A549 (cell line): ENCODE measurements around the gene LINC01488. TPM values are rescaled to one million over a fixed set of nuclear protein-coding genes. Genes with fewer than 3 reads are reported as not detected.

ENCODE experiments used
- ATAC-seq, 2 experiments: fragments of 200-7000 bp in 1 of 2; fragments of >200 bp in 1 of 2; cut with Nextera tagmentation in 1 of 2; cut with Tn5 transposase in 1 of 2; 3 replicates each; pipeline versions ENCODE4 v1.8.0 to v1.9.1; 2018 to 2020; ENCODE audit warnings: mild to moderate bottlenecking in 1 of 2, moderate library complexity in 1 of 2
- CTCF ChIA-PET: fragments of 300-600 bp; sonication (Branson Sonifier 250); formaldehyde crosslinking; extraction: SDS; loops from one replicate; lab custom pipeline; 2021; ENCODE audit warnings: antibody characterized with exemption, inconsistent platforms; lab: Yijun Ruan, JAX
- POLR2A ChIA-PET: fragments of 350-600 bp; formaldehyde crosslinking; extraction: SDS; loops from one replicate; lab custom pipeline; 2021; ENCODE audit warnings: antibody characterized with exemption, inconsistent platforms; lab: Yijun Ruan, JAX
- DNase-seq, 2 experiments: peaks; one replicate each; pipeline versions ENCODE4 v3.0.0 to v3.0.0-alpha.2; 2011 to 2016; ENCODE audit warnings: low read depth in 1 of 2, low spot score in 1 of 2
- FAIRE-seq: peaks from 2 replicates; lab custom pipeline; 2011; peaks lifted over from hg19 to GRCh38; lab: Jason Lieb, UNC
- H3K27ac ChIP-seq, 2 experiments: fragments of >200 bp; sonication (Bioruptor Twin); formaldehyde crosslinking; 3 replicates each; pipeline ENCODE4 v1.5.1; 2016 to 2017
- H3K4me1 ChIP-seq: fragments of >200 bp; sonication (Bioruptor Twin); formaldehyde crosslinking; 3 replicates; pipeline ENCODE4 v1.6.1; 2016
- H3K4me2 ChIP-seq: fragments of >200 bp; sonication (Bioruptor Twin); formaldehyde crosslinking; 3 replicates; pipeline ENCODE4 v1.6.1; 2016
- H3K4me3 ChIP-seq: fragments of >200 bp; sonication (Bioruptor Twin); formaldehyde crosslinking; 3 replicates; pipeline ENCODE4 v1.5.1; 2016
- H3K9me3 ChIP-seq: fragments of >200 bp; sonication (Bioruptor Twin); formaldehyde crosslinking; 3 replicates; pipeline ENCODE4 v1.6.1; 2016
- ATOH8 ChIP-seq: fragments of 250-450 bp; sonication (Bioruptor Pico); IDR thresholded peaks from 2 replicates; pipeline ENCODE4 v1.5.0; 2020; ENCODE audit warnings: low read depth, mild to moderate bottlenecking, moderate library complexity
- BHLHE40 ChIP-seq: IDR thresholded peaks from 2 replicates; pipeline ENCODE4 v1.6.1; 2012; ENCODE audit warnings: low read depth, low read length, inconsistent platforms
- CEBPB ChIP-seq, 2 experiments: fragments of >200 bp in 1 of 2; sonication (Bioruptor Twin) in 1 of 2; formaldehyde crosslinking in 1 of 2; IDR thresholded peaks; 2 replicates each; pipeline ENCODE4 v1.6.1; 2012 to 2016
- EHF ChIP-seq: fragments of 250-450 bp; sonication (Bioruptor Pico); IDR thresholded peaks from 2 replicates; pipeline ENCODE4 v1.5.0; 2020; ENCODE audit warnings: mild to moderate bottlenecking
- ELK1 ChIP-seq: fragments of 150-350 bp; IDR thresholded peaks from 2 replicates; pipeline ENCODE4 v1.6.1; 2014; ENCODE audit warnings: low read depth, mild to moderate bottlenecking, low read length
- EP300 ChIP-seq, 2 experiments: fragments of >200 bp; sonication (Bioruptor Twin); formaldehyde crosslinking; IDR thresholded peaks; 2 replicates in 1 of 2; 3 replicates in 1 of 2; pipeline ENCODE4 v1.6.1; 2016 to 2017
- ESRRA ChIP-seq: fragments of 150-350 bp; IDR thresholded peaks from 2 replicates; pipeline ENCODE4 v1.6.1; 2014; ENCODE audit warnings: mild to moderate bottlenecking, low read length, borderline replicate concordance
- FOSB ChIP-seq: fragments of 250-450 bp; sonication (Bioruptor Pico); IDR thresholded peaks from 2 replicates; pipeline ENCODE4 v1.5.0; 2020; ENCODE audit warnings: mild to moderate bottlenecking, moderate library complexity
- GATA3 ChIP-seq: IDR thresholded peaks from 2 replicates; pipeline ENCODE4 v1.6.1; 2012; ENCODE audit warnings: borderline replicate concordance
- HEYL ChIP-seq: fragments of 250-450 bp; sonication (Bioruptor Pico); IDR thresholded peaks from 2 replicates; pipeline ENCODE4 v1.8.0; 2021; ENCODE audit warnings: mild to moderate bottlenecking, moderate library complexity
- MAZ ChIP-seq: fragments of 150-350 bp; IDR thresholded peaks from 2 replicates; pipeline ENCODE4 v1.6.1; 2014; ENCODE audit warnings: antibody characterized with exemption, low read depth, low read length, borderline replicate concordance
- NFE2L2 ChIP-seq: fragments of 150-350 bp; conservative IDR thresholded peaks from 2 replicates; pipeline ENCODE4 v1.6.1; 2014; ENCODE audit warnings: low read length
- PBX3 ChIP-seq: IDR thresholded peaks from 2 replicates; pipeline ENCODE4 v1.6.1; 2012
- PHF8 ChIP-seq: fragments of 200-600 bp; sonication (generic); IDR thresholded peaks from 2 replicates; pipeline ENCODE4 v1.6.1; 2016; ENCODE audit warnings: low read depth, mild to moderate bottlenecking, antibody characterized with exemption, moderate library complexity, borderline replicate concordance
- RFX5 ChIP-seq: fragments of 450-650 bp; IDR thresholded peaks from 2 replicates; pipeline ENCODE4 v1.7.1; 2014; ENCODE audit warnings: antibody characterized with exemption, mild to moderate bottlenecking, moderate library complexity
- TP53 ChIP-seq: fragments of 250-450 bp; sonication (Bioruptor Pico); IDR thresholded peaks from 2 replicates; pipeline ENCODE4 v1.5.0; 2021; ENCODE audit warnings: mild to moderate bottlenecking, moderate library complexity
- WGBS: methylation state at CpG from one replicate; pipeline ENCODE4 v1.1.6; 2017; ENCODE audit errors: missing lambda C conversion rate; 5-methylcytosine and 5-hydroxymethylcytosine counted together
- polyA plus RNA-seq, 4 experiments: library from polyadenylated mRNA; depleted of rRNA in 3 of 4; stranded (reverse); fragments of >200 nt; fragmentation: RNase III in 1 of 4; extraction: RNeasy Plus Mini Kit Qiagen cat#74134 plus additional on column Dnase treatment in 1 of 4; gene quantifications; 2 replicates in 3 of 4; 3 replicates in 1 of 4; pipeline ENCODE4 v1.2.3, GENCODE V29; 2011 to 2017

LINC01488 gene
- polyA plus RNA-seq, 2 of the 4 experiments (the other 2 are of a cell fraction): 0.05 TPM; not detected in 1

- ATAC-seq: no peak
- no peak for DNase-seq
- ChIA-PET CTCF (interaction anchor here (1.0 kb wide), 2 partner anchors 9 to 21 kb away, joined by 3 read pairs; no protein-coding TSS in a partner anchor), POLR2A (no interaction called here)
- no peak for FAIRE-seq
- H3K4me2 ChIP-seq: peak overlapping the region; percentile 19
- no peak overlapping the region for H3K4me3 ChIP-seq
- H3K27ac ChIP-seq: peak overlapping the region in 1 of 2 experiments; percentile 71; a peak in 3 of 6 replicates
- 83% methylated on average over 8 of the region's 13 CpGs for WGBS
- no peak for TF ChIP-seq RFX5
- TF ChIP-seq PHF8: no peak
- TF ChIP-seq EP300 (IDR thresholded peaks at IDR 0.05): no peak
- no peak for TF ChIP-seq PBX3
- TF ChIP-seq EHF: no peak
- no peak for TF ChIP-seq NFE2L2
- no peak for TF ChIP-seq MAZ
- TF ChIP-seq FOSB (CRISPR knock-in tag): no peak
- TF ChIP-seq CEBPB (IDR thresholded peaks at IDR 0.05): no peak
- TF ChIP-seq TP53 (CRISPR knock-in tag): no peak
- H3K9me3 ChIP-seq: peaks cover 4% of the 10 kb centered on the region; the same call in 1 of the 3 replicates
- peaks cover 36% of the 10 kb centered on the region for H3K4me1 ChIP-seq
These were observed 3.2 kb downstream of the LINC01488 start for GRCh38 chr11:69484427-69485259.

GRCh38 chr11:69485337-69486041 is 4.0 kb downstream of the LINC01488 start:
- H3K4me2 ChIP-seq: peak overlapping the region; percentile 19
- no peak for FAIRE-seq

More at GRCh38 chr11:69485337-69486041, 4.0 kb downstream of the LINC01488 start:
- Histone ChIP-seq H3K4me1 (peaks cover 28% of the 10 kb centered on the region), H3K27ac (peak overlapping the region; percentile 36 to 71; a peak in 3 of 6 replicates), H3K4me3 (no peak overlapping the region), H3K9me3 (peaks cover 4% of the 10 kb centered on the region; the same call in 1 of the 3 replicates)
- peak in 1 of 2 experiments; percentile 6; a peak in 3 of 6 replicates for ATAC-seq
- POLR2A ChIA-PET: no interaction called here
- DNase-seq: no peak
- CTCF ChIA-PET: interaction anchor here (1.0 to 1.6 kb wide), 5 partner anchors 8 to 384 kb away, joined by 3 to 7 read pairs (median 3); no protein-coding TSS in a partner anchor
- WGBS: 70% methylated on average over 9 of the region's 11 CpGs
- TF ChIP-seq ESRRA: no peak
- TF ChIP-seq GATA3: no peak
- no peak for TF ChIP-seq ELK1
- TF ChIP-seq ATOH8: no peak
- no peak for TF ChIP-seq HEYL
- no peak for TF ChIP-seq BHLHE40
- TF ChIP-seq, all 56 proteins: peak for 0
